ENCODE data around the gene ZBTB43.
"Not testable (repeated sequence)": the region's sequence is repeated elsewhere in the genome, so short reads cannot be mapped to it uniquely, and the experiment has no call there.

The ZBTB43 gene, protein sequence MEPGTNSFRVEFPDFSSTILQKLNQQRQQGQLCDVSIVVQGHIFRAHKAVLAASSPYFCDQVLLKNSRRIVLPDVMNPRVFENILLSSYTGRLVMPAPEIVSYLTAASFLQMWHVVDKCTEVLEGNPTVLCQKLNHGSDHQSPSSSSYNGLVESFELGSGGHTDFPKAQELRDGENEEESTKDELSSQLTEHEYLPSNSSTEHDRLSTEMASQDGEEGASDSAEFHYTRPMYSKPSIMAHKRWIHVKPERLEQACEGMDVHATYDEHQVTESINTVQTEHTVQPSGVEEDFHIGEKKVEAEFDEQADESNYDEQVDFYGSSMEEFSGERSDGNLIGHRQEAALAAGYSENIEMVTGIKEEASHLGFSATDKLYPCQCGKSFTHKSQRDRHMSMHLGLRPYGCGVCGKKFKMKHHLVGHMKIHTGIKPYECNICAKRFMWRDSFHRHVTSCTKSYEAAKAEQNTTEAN

DNA sequence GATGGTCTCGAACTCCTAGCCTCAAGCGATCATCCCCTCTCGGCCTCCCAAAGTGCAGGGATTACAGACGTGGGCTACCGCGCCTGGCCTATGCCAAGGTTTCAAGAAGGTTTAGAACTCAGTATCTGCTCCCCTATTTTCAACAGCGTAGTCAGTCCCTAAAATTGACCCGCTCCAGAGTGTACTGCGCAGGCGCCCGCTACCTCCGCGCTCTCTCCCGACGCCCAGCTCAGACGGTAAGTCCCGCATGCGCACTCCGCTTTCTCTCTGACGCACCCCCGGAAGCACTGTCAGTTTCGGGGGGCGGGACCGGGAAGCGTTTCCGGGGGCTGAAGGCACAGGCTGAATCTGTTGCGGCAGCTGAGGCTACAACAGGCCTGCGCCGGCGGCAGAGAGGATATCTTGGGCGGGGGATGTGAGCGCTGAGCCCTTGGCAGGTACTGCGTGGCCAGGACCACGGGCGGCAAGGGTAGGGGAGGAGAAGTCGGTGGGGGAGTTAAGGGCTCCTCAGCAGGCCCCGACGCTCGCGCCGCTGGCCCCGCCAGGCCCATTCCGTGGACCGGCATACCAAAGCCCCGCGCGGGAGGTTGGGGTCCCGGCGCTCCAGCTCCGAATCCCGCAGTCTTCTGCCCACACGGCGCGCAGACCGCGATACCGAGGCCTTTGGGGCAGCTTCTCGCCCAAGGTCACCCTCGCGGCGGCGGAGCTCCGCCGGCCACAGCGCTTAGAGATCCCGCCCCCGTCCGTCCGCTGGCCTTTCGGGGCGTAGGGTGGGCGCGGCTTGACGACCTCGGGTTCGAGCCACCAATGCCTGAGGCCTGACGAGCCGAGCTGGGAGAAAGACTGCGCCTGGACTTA, at the start of gene ZBTB43:
ZBTB43 (plus strand) TSS at position 345 of the 858 bp plus-strand sequence. CDS start 27,470 bp downstream, outside the sequence.
- peak; percentile 93 to 98 for DNase-seq (ENCODE audit: low read depth in 2 of 2)

DNA sequence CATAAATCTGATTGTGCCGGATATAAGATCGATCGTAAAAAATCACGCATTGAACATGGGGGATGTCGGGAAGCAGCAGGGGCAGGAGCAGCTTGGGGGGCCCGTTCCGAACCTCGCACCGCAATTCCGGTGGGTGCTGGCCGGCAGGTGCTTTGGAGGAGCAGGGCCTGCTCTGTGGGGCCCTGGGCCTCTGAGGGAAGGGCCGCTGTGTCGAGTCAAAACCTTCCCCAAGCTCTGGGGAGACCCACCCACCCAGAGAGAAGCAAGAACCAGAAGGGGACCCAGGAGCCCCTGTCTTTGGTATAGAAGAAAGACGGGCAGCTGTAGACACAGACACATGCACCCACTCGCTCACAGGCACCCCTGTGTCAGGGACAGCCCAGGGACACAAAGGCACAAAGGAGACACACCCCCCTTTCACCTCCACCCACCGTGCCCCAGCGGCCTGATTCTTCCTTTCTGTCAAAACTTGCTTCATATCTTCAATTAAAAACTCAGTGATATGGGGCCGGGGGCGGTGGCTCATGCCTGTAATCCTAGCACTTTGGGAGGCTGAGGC, 49.4 kb upstream of the ZBTB43 start:
- no peak for DNase-seq (ENCODE audit: low read depth in 2 of 2)

GRCh38 chr9:126756238-126756637, 48.6 kb upstream of the ZBTB43 start:
- no peak for DNase-seq (ENCODE audit: low read depth in 2 of 2)

DNA sequence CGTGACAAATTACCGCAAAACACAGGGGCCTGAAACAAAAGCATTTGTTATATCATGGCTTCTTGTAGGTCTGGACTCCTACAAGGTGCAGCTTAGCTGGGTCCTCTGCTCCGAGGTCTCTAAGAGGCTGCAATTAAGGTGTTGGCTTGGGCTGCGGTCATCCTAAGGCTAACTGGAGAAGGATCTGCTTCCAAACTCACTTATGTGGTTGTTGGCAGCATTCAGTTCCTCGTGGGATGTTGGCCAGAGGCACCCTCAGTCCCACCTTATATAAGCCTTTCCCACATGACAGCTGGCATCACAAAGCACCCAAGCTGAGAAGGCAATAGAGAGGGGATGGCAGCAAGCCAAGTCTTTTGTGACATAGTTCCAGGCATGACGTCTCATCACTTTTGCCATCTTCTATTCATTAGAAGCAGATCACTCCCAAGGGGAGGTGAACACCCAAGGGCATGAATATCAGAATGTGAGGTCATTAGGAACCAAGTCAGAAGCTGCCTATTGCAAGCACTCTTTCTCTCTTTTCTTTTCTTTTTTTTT, 47.9 kb upstream of the ZBTB43 start:
- DNase-seq (ENCODE audit: low read depth in 2 of 2): no peak

- no peak for DNase-seq (ENCODE audit: low read depth in 2 of 2)
These were observed 45.8 kb upstream of the ZBTB43 start for GRCh38 chr9:126758916-126759585.

DNA sequence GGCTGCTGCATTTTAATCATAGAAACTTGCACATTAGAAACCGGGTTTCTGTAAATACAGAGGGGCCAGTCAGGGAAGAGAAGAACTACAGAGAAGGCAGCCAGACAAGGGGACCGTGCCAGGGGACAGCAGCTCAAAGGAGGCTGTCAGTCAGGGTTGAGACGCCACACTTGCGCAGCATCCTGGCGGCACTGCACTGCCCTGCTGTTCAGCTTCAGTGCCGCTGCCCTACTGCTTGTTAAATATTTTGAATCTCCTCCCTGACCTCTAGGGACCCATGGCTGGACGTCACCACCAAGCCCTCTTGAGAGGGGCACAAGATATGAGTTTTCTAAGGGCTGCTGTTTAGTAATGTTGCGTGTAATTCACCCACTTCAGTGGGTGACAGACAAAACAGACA, 43.6 kb upstream of the ZBTB43 start:
- DNase-seq (ENCODE audit: low read depth in 2 of 2): no peak

GRCh38 chr9:126763130-126763764, 41.6 kb upstream of the ZBTB43 start:
- no peak for DNase-seq (ENCODE audit: low read depth in 2 of 2)

- DNase-seq (ENCODE audit: low read depth in 2 of 2): no peak
These were observed 31.7 kb upstream of the ZBTB43 start for GRCh38 chr9:126773004-126773607.

GRCh38 chr9:126775926-126776325, 28.9 kb upstream of the ZBTB43 start:
- DNase-seq (ENCODE audit: low read depth in 2 of 2): no peak

DNA sequence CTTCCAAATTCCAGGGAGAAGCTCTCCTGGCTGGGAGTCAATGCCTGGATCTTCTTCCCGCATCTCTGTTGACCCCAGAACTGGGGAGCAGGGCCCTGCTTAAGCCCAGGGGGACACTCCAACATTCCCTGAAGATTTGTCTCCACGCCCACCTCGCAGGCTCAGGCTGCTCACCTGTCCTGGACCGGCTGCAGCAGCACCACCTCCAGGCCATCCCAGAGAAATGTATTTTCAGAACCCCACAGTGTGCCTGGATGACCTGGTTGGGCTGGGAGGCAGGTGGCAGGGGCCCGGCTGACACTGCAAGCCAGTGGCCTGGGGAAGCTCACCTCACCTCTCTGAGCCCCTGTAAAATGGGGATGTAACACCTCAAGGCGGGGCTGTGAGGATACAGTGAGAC, 27.1 kb upstream of the ZBTB43 start:
- DNase-seq (ENCODE audit: low read depth in 2 of 2): no peak

DNA sequence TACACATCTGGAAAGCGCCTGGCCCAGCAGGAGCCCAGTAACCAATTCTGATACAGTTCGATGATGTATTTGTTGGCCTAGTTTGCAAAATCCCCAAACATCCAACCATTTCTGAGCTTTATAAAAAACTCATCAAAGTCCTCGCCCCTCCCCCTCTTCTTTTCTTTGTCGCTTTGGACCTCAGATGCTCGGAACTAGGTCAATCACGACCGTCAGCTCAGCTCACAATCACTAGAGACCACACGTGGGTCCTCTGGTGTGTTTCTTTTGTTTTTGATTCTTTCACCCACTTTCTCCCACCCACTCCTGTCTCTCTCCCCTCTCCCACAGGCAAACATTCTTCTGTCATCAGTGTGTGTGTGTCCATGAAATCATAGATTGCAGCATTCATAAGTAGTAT, 26.7 kb upstream of the ZBTB43 start:
- no peak for DNase-seq (ENCODE audit: low read depth in 2 of 2)

GRCh38 chr9:126778696-126779095, 26.1 kb upstream of the ZBTB43 start:
- DNase-seq (ENCODE audit: low read depth in 2 of 2): not testable (repeated sequence)

GRCh38 chr9:126781186-126782052, 23.4 kb upstream of the ZBTB43 start:
- peak; percentile 75 to 84 for DNase-seq (ENCODE audit: low read depth in 2 of 2)

GRCh38 chr9:126782053-126782388, 22.8 kb upstream of the ZBTB43 start:
- DNase-seq (ENCODE audit: low read depth in 2 of 2): no peak

GRCh38 chr9:126783949-126784348, 20.9 kb upstream of the ZBTB43 start:
- no peak for DNase-seq (ENCODE audit: low read depth in 2 of 2)

- DNase-seq (ENCODE audit: low read depth in 2 of 2): no peak
These were observed 20.4 kb upstream of the ZBTB43 start for GRCh38 chr9:126784401-126784800.

- not testable (repeated sequence) for DNase-seq (ENCODE audit: low read depth in 2 of 2)
These were observed 20.0 kb upstream of the ZBTB43 start for GRCh38 chr9:126784841-126785240.

GRCh38 chr9:126788046-126788445, 16.8 kb upstream of the ZBTB43 start:
- DNase-seq (ENCODE audit: low read depth in 2 of 2): no peak

- no peak for DNase-seq (ENCODE audit: low read depth in 2 of 2)
These were observed 16.0 kb upstream of the ZBTB43 start for GRCh38 chr9:126788634-126789349.

Measured in stimulated activated CD4-positive, alpha-beta T cell treated with anti-CD3 and anti-CD28 coated beads, Interleukin-12 subunit alpha, Interleukin-12 subunit beta, amount 100 ng/mL, for 24 hours (primary cell).